ENCODE measurements around the gene OPN5.

OPN5 gene

DNA sequence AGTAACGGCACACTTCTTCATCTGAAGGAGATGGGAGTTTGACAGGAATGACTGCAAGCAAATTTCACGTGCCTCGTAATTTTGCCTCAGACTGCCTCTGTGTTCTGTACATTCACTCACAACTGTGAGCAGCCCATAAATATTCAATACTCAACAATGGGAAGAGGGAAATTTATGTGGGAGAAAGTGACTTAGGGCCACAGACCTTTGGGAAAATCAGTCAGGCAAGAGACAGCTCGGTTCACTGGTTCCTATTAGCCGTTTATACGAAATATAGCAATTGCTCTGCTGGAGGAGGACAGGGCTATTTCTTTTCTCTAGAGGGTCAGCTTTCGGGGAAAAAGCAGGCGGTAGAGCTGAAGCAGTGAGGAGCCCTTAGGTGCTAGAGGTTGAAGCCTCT, 28.0 kb downstream of the OPN5 start:
- no peaks in the 10 kb centered on the region for H3K4me1 ChIP-seq (ENCODE audit: insufficient read depth, low read length, poor library complexity, severe bottlenecking)
- no peaks in the 10 kb centered on the region for H3K9me3 ChIP-seq (ENCODE audit: insufficient read depth, low read depth, low read length)
- no peaks in the 10 kb centered on the region for H3K27me3 ChIP-seq (ENCODE audit: insufficient read depth, low read length, poor library complexity, severe bottlenecking)
- H3K9ac ChIP-seq (ENCODE audit: low read depth, low read length, poor library complexity, severe bottlenecking) = no peak overlapping the region
- H3K4me2 ChIP-seq (ENCODE audit: low read depth, low read length, poor library complexity, severe bottlenecking) = no peak overlapping the region
- no peaks in the 10 kb centered on the region for H3K79me2 ChIP-seq (ENCODE audit: insufficient read depth, low read length)
- no peaks in the 10 kb centered on the region for H3F3A ChIP-seq (ENCODE audit: low read depth)
- no peak overlapping the region for H2AFZ ChIP-seq (ENCODE audit: low read length)
- no peaks in the 10 kb centered on the region for H3K9me2 ChIP-seq (replicated peaks; ENCODE audit: low read depth, low read length)
- H3K4me3 ChIP-seq (ENCODE audit: low read length, poor library complexity, severe bottlenecking) = no peak overlapping the region
- no peaks in the 10 kb centered on the region for H3K36me3 ChIP-seq (ENCODE audit: insufficient read depth, low read length)
- H4K20me1 ChIP-seq (ENCODE audit: insufficient read depth, low read length, poor library complexity, severe bottlenecking) = no peaks in the 10 kb centered on the region
- TF ChIP-seq EZH2phosphoT487 (IDR thresholded peaks at IDR 0.05; ENCODE audit: borderline replicate concordance) = no peak
- TF ChIP-seq, protein P1, sequence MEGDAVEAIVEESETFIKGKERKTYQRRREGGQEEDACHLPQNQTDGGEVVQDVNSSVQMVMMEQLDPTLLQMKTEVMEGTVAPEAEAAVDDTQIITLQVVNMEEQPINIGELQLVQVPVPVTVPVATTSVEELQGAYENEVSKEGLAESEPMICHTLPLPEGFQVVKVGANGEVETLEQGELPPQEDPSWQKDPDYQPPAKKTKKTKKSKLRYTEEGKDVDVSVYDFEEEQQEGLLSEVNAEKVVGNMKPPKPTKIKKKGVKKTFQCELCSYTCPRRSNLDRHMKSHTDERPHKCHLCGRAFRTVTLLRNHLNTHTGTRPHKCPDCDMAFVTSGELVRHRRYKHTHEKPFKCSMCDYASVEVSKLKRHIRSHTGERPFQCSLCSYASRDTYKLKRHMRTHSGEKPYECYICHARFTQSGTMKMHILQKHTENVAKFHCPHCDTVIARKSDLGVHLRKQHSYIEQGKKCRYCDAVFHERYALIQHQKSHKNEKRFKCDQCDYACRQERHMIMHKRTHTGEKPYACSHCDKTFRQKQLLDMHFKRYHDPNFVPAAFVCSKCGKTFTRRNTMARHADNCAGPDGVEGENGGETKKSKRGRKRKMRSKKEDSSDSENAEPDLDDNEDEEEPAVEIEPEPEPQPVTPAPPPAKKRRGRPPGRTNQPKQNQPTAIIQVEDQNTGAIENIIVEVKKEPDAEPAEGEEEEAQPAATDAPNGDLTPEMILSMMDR (conservative IDR thresholded peaks at IDR 0.05; ENCODE audit: low read length) = no peak

- H3K27me3 ChIP-seq (ENCODE audit: insufficient read depth, low read length, poor library complexity, severe bottlenecking) = no peaks in the 10 kb centered on the region
- TF ChIP-seq EZH2phosphoT487 (IDR thresholded peaks at IDR 0.05; ENCODE audit: borderline replicate concordance) = no peak
- TF ChIP-seq, protein P1 (conservative IDR thresholded peaks at IDR 0.05; ENCODE audit: low read length) = peak; percentile 32; the same call in 1 of the 2 replicates
- no peak overlapping the region for H3K4me2 ChIP-seq (ENCODE audit: low read depth, low read length, poor library complexity, severe bottlenecking)
- H3K9ac ChIP-seq (ENCODE audit: low read depth, low read length, poor library complexity, severe bottlenecking) = no peak overlapping the region
- H3K9me2 ChIP-seq (replicated peaks; ENCODE audit: low read depth, low read length) = no peaks in the 10 kb centered on the region
- no peaks in the 10 kb centered on the region for H3K4me1 ChIP-seq (ENCODE audit: insufficient read depth, low read length, poor library complexity, severe bottlenecking)
- no peak overlapping the region for H2AFZ ChIP-seq (ENCODE audit: low read length)
- H3K4me3 ChIP-seq (ENCODE audit: low read length, poor library complexity, severe bottlenecking) = no peak overlapping the region
- no peaks in the 10 kb centered on the region for H3K9me3 ChIP-seq (ENCODE audit: insufficient read depth, low read depth, low read length)
- no peaks in the 10 kb centered on the region for H3K36me3 ChIP-seq (ENCODE audit: insufficient read depth, low read length)
- H3F3A ChIP-seq (ENCODE audit: low read depth) = no peaks in the 10 kb centered on the region
- H4K20me1 ChIP-seq (ENCODE audit: insufficient read depth, low read length, poor library complexity, severe bottlenecking) = no peaks in the 10 kb centered on the region
- H3K79me2 ChIP-seq (ENCODE audit: insufficient read depth, low read length) = no peaks in the 10 kb centered on the region
Observed at GRCh38 chr6:47810885-47811284, 29.1 kb downstream of the OPN5 start.

- TF ChIP-seq EZH2phosphoT487 (IDR thresholded peaks at IDR 0.05; ENCODE audit: borderline replicate concordance) = no peak
- TF ChIP-seq, protein P1 (conservative IDR thresholded peaks at IDR 0.05; ENCODE audit: low read length) = no peak
- no peaks in the 10 kb centered on the region for H3K79me2 ChIP-seq (ENCODE audit: insufficient read depth, low read length)
Observed at GRCh38 chr6:47811443-47811842, 29.6 kb downstream of the OPN5 start.

More at GRCh38 chr6:47811443-47811842, 29.6 kb downstream of the OPN5 start:
- no peaks in the 10 kb centered on the region for H3K4me1 ChIP-seq (ENCODE audit: insufficient read depth, low read length, poor library complexity, severe bottlenecking)
- H3K4me3 ChIP-seq (ENCODE audit: low read length, poor library complexity, severe bottlenecking) = no peak overlapping the region
- H3K27me3 ChIP-seq (ENCODE audit: insufficient read depth, low read length, poor library complexity, severe bottlenecking) = no peaks in the 10 kb centered on the region
- no peaks in the 10 kb centered on the region for H3K9me3 ChIP-seq (ENCODE audit: insufficient read depth, low read depth, low read length)
- H3F3A ChIP-seq (ENCODE audit: low read depth) = no peaks in the 10 kb centered on the region
- no peak overlapping the region for H2AFZ ChIP-seq (ENCODE audit: low read length)
- H3K36me3 ChIP-seq (ENCODE audit: insufficient read depth, low read length) = no peaks in the 10 kb centered on the region
- H3K4me2 ChIP-seq (ENCODE audit: low read depth, low read length, poor library complexity, severe bottlenecking) = no peak overlapping the region
- no peaks in the 10 kb centered on the region for H3K9me2 ChIP-seq (replicated peaks; ENCODE audit: low read depth, low read length)
- no peak overlapping the region for H3K9ac ChIP-seq (ENCODE audit: low read depth, low read length, poor library complexity, severe bottlenecking)
- H4K20me1 ChIP-seq (ENCODE audit: insufficient read depth, low read length, poor library complexity, severe bottlenecking) = no peaks in the 10 kb centered on the region

All from Loucy (cell line).